A673 (cell line): ENCODE results near the gene RIMS4. TPM values are rescaled to one million over a fixed set of nuclear protein-coding genes. Genes with fewer than 3 reads are reported as not detected.

Experiments
- BruUV-seq: library from RNA; stranded (reverse); fragments of 400-500 nt; replicated peaks from 2 replicates; lab custom pipeline; 2021; lab: Mats Ljungman, UMichigan
- CTCF ChIA-PET: fragments of 300-600 bp; sonication (Branson Sonifier 250); formaldehyde crosslinking; loops from one replicate; lab custom pipeline; 2022; ENCODE audit warnings: antibody characterized with exemption; lab: Charles Lee
- POLR2A ChIA-PET: fragments of 300-600 bp; sonication (Branson Sonifier 250); formaldehyde crosslinking; loops from one replicate; lab custom pipeline; 2022; ENCODE audit warnings: antibody characterized with exemption; ENCODE audit not compliant: low non-redundant PET; lab: Charles Lee
- DNase-seq: peaks from one replicate; pipeline ENCODE4 v3.0.0-alpha.2; 2015; ENCODE audit warnings: low spot score
- H3K27ac ChIP-seq: fragments of 200-600 bp; sonication (generic); 2 replicates; pipeline ENCODE4 v1.5.1; 2016; ENCODE audit warnings: mixed run types, low read depth, mild to moderate bottlenecking, mixed read lengths, antibody characterized with exemption, low read length; ENCODE audit not compliant: poor library complexity, severe bottlenecking
- H3K27me3 ChIP-seq: fragments of 200-600 bp; sonication (generic); replicated peaks from 2 replicates; pipeline ENCODE4 v1.6.1; 2017; ENCODE audit warnings: mixed run types, low read depth, mild to moderate bottlenecking, mixed read lengths, antibody characterized with exemption, low read length; ENCODE audit not compliant: insufficient read depth, poor library complexity
- H3K36me3 ChIP-seq: fragments of 200-600 bp; sonication (generic); 2 replicates; pipeline ENCODE4 v1.6.1; 2016; ENCODE audit warnings: mixed run types, mild to moderate bottlenecking, mixed read lengths, antibody characterized with exemption, low read length; ENCODE audit not compliant: insufficient read depth, poor library complexity, severe bottlenecking
- H3K4me1 ChIP-seq: fragments of 200-600 bp; sonication (generic); 2 replicates; pipeline ENCODE4 v1.6.1; 2017; ENCODE audit warnings: mixed run types, mild to moderate bottlenecking, mixed read lengths, antibody characterized with exemption, low read length; ENCODE audit not compliant: insufficient read depth, poor library complexity, severe bottlenecking
- H3K4me3 ChIP-seq: fragments of 200-600 bp; sonication (generic); 2 replicates; pipeline ENCODE4 v1.5.1; 2016; ENCODE audit warnings: low read depth, mixed run types, mild to moderate bottlenecking, mixed read lengths, low read length; ENCODE audit not compliant: poor library complexity, severe bottlenecking
- H3K9me3 ChIP-seq: fragments of 200-600 bp; sonication (generic); 2 replicates; pipeline ENCODE4 v1.6.1; 2016; ENCODE audit warnings: mixed run types, low read depth, mild to moderate bottlenecking, mixed read lengths, antibody characterized with exemption, low read length; ENCODE audit not compliant: poor library complexity, severe bottlenecking
- CTCF ChIP-seq: fragments of 300-800, 200-600 bp; sonication (generic); conservative IDR thresholded peaks from 2 replicates; pipeline ENCODE4 v1.5.1; 2017; ENCODE audit warnings: low read depth, mild to moderate bottlenecking, antibody characterized with exemption, low read length, moderate library complexity, mixed read lengths
- EZH2 ChIP-seq: fragments of 200-600 bp; sonication (generic); IDR thresholded peaks from 2 replicates; pipeline ENCODE4 v1.6.1; 2017; ENCODE audit warnings: borderline replicate concordance, low read depth, mild to moderate bottlenecking, mixed read lengths, antibody characterized with exemption, low read length; ENCODE audit not compliant: poor library complexity, severe bottlenecking
- intact Hi-C: fragments of 100-400 bp; cut with micrococcal nuclease; formaldehyde crosslinking; loops from one replicate; pipeline ENCODE4 v1.10.0; 2022; ENCODE audit not compliant: unreplicated experiment
- total RNA-seq: library from RNA; stranded (reverse); gene quantifications from 2 replicates; pipeline ENCODE4 v1.2.3, GENCODE V29; 2021

The RIMS4 gene
- total RNA-seq, 1 experiment from 2014 or later = 0.39 TPM

DNA sequence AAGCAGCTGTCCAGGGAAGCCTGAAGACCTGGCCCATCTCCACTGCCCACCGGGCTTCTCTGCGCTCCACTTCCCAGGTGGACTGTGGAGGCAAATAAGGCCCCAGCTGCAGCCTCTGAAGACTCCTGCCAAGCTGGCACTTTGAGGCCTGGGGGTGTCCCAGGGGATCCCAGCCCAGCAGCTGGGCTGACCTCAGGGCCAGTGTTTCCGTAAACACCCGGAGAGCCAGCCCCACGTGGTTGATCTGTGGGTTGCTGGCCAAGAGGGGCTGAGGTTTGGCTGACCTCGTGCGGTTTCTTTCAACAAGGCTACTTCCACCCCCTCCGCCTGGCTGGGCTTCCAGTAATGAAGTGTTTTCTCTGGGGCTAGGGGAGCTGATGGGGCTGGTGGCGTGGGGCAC lies 107.6 kb downstream of the RIMS4 start:
- no TSS peak for BruUV-seq
- ChIA-PET POLR2A (no interaction called here), CTCF (no interaction called here)
- no peaks in the 10 kb centered on the region for H3K27me3 ChIP-seq
- H3K4me3 ChIP-seq = no peak overlapping the region
- H3K9me3 ChIP-seq = no peaks in the 10 kb centered on the region
- peaks cover 12% of the 10 kb centered on the region for H3K4me1 ChIP-seq
- no peak overlapping the region for H3K27ac ChIP-seq
- intact Hi-C loops = no loop called here
- TF ChIP-seq CTCF (no peak), EZH2 (no peak)
- no peaks in the 10 kb centered on the region for H3K36me3 ChIP-seq
- no peak for DNase-seq

DNA sequence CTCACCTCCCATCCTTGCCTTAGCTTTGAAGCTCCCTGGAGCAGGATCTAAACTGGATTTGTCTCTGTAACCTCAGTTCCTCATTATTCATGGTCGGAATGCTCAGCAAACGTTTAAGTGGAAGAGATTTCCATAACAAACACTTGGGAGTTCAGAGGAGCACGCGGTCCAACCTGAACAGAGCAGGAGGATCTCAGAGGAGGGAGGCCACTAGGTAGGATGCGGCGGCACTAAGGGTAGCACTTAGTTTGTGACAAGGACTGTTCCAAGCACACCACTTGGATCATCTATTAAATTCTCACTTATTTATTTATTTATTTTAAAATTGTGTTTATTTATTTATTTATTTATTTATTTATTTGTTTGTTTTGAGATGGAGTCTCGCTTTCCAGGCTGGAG lies 108.5 kb downstream of the RIMS4 start:
- CTCF ChIA-PET = no interaction called here
- H3K4me1 ChIP-seq = peaks cover 12% of the 10 kb centered on the region
- no peak for DNase-seq
- H3K4me3 ChIP-seq = no peak overlapping the region
- no peak overlapping the region for H3K27ac ChIP-seq
- POLR2A ChIA-PET = no interaction called here
- no peaks in the 10 kb centered on the region for H3K36me3 ChIP-seq
- H3K27me3 ChIP-seq = no peaks in the 10 kb centered on the region
- no peaks in the 10 kb centered on the region for H3K9me3 ChIP-seq
- TF ChIP-seq CTCF (no peak), EZH2 (no peak)
- BruUV-seq = no TSS peak
- intact Hi-C loops = no loop called here

Other genes starting within 250 kb of the RIMS4 start
- 58.5 and 64.9 TPM in 2 replicates for gene PKIG, start 228.0 kb downstream of the RIMS4 start, total RNA-seq
- gene ADA, start 158.8 kb downstream of the RIMS4 start, total RNA-seq = 19.3 and 27.2 TPM in 2 replicates
- not detected in 2 replicates for gene CCN5, start 95.2 kb downstream of the RIMS4 start, total RNA-seq
- not detected in 2 replicates for gene KCNK15, start 64.7 kb downstream of the RIMS4 start, total RNA-seq
- gene YWHAB, start 75.2 kb upstream of the RIMS4 start, total RNA-seq = 204 and 224 TPM in 2 replicates
- gene PABPC1L, start 99.5 kb upstream of the RIMS4 start, total RNA-seq = 42.2 and 47.7 TPM in 2 replicates
- 49.3 and 53.5 TPM in 2 replicates for gene TOMM34, start 149.9 kb upstream of the RIMS4 start, total RNA-seq
- 52.7 and 53.2 TPM in 2 replicates for gene STK4, start 156.0 kb upstream of the RIMS4 start, total RNA-seq